Endothelial cell of umbilical vein (primary cell): ENCODE measurements around the gene AGBL5. TPM values are rescaled to one million over a fixed set of nuclear protein-coding genes. Genes with fewer than 3 reads are reported as not detected.

Experiments
- BruUV-seq: library from RNA; stranded (reverse); fragments of 400-500 nt; replicated peaks from 2 replicates; lab custom pipeline; 2021; lab: Mats Ljungman, UMichigan
- CTCF ChIA-PET: fragments of 300-600, 350-600 bp; sonication (Branson Sonifier 250); formaldehyde crosslinking; loops from one replicate; lab custom pipeline; 2021; ENCODE audit warnings: antibody characterized with exemption, inconsistent platforms; lab: Charles Lee
- POLR2A ChIA-PET: fragments of 300-600, 350-600 bp; sonication (Branson Sonifier 250); formaldehyde crosslinking; loops from one replicate; lab custom pipeline; 2021; ENCODE audit warnings: antibody characterized with exemption, inconsistent platforms; lab: Charles Lee
- DNase-seq: peaks from one replicate; pipeline ENCODE4 v3.0.0-alpha.2; 2011; ENCODE audit warnings: low read depth, low spot score
- FAIRE-seq: peaks from 2 replicates; lab custom pipeline; 2011; peaks lifted over from hg19 to GRCh38; lab: Jason Lieb, UNC
- H2AFZ ChIP-seq: 2 replicates; pipeline ENCODE4 v1.6.0; 2012; ENCODE audit warnings: low read depth, low read length, control low read depth, inconsistent platforms
- H3K27ac ChIP-seq: 2 replicates; pipeline ENCODE4 v1.5.1; 2011; ENCODE audit warnings: low read depth, mild to moderate bottlenecking, control low read depth, low read length, moderate library complexity; ENCODE audit not compliant: insufficient read depth
- H3K27me3 ChIP-seq, 2 experiments: 2 replicates each; pipeline versions ENCODE4 v1.6.0 to v1.6.1; 2011; ENCODE audit warnings: low read length in 2 of 2, mixed read lengths in 1 of 2; ENCODE audit not compliant: control insufficient read depth in 2 of 2, insufficient read depth in 2 of 2
- H3K36me3 ChIP-seq, 2 experiments: 2 replicates in 1 of 2; 3 replicates in 1 of 2; pipeline ENCODE4 v1.5.1; 2011; ENCODE audit warnings: low read length in 2 of 2, mild to moderate bottlenecking in 1 of 2, moderate library complexity in 1 of 2; ENCODE audit not compliant: control insufficient read depth in 2 of 2, insufficient read depth in 2 of 2; ENCODE audit errors: extremely low read depth in 1 of 2
- H3K4me1 ChIP-seq: 3 replicates; pipeline ENCODE4 v1.5.1; 2011; ENCODE audit warnings: mild to moderate bottlenecking, low read length; ENCODE audit not compliant: control insufficient read depth, insufficient read depth; ENCODE audit errors: extremely low read depth
- H3K4me2 ChIP-seq: 2 replicates; pipeline ENCODE4 v1.6.1; 2011; ENCODE audit warnings: low read length, control low read depth, mixed read lengths; ENCODE audit not compliant: insufficient read depth
- H3K4me3 ChIP-seq, 3 experiments: fragments of 200-600 bp in 1 of 3; sonication (generic), shearing (Covaris generic) in 1 of 3; replicated peaks in 1 of 3; 2 replicates each; pipeline ENCODE4 v1.5.1; 2011 to 2016; ENCODE audit warnings: control low read depth in 3 of 3, low read length in 3 of 3, mild to moderate bottlenecking in 2 of 3, inconsistent platforms in 1 of 3, low read depth in 1 of 3, moderate library complexity in 1 of 3; ENCODE audit not compliant: insufficient read depth in 1 of 3
- H3K79me2 ChIP-seq: 2 replicates; pipeline ENCODE4 v1.6.0; 2012; ENCODE audit warnings: low read length, inconsistent platforms; ENCODE audit not compliant: control insufficient read depth, insufficient read depth
- H3K9ac ChIP-seq: replicated peaks from 2 replicates; pipeline ENCODE3; 2011; ENCODE audit warnings: low read length, control low read depth; ENCODE audit not compliant: insufficient read depth; ENCODE audit errors: extremely low read depth
- H3K9me1 ChIP-seq: replicated peaks from 3 replicates; pipeline ENCODE4 v1.6.0; 2011; ENCODE audit warnings: mild to moderate bottlenecking, low read length; ENCODE audit not compliant: control insufficient read depth, insufficient read depth; ENCODE audit errors: extremely low read depth
- H3K9me3 ChIP-seq: replicated peaks from 2 replicates; pipeline ENCODE4 v1.5.1; 2012; ENCODE audit warnings: low read length, inconsistent platforms; ENCODE audit not compliant: control insufficient read depth, insufficient read depth
- H4K20me1 ChIP-seq: replicated peaks from 2 replicates; pipeline ENCODE3; 2011; ENCODE audit warnings: mild to moderate bottlenecking, low read length; ENCODE audit not compliant: control insufficient read depth, insufficient read depth; ENCODE audit errors: extremely low read depth
- EZH2 ChIP-seq: IDR thresholded peaks from 2 replicates; pipeline ENCODE4 v1.6.1; 2012; ENCODE audit warnings: borderline replicate concordance, low read depth, mild to moderate bottlenecking, moderate library complexity, low read length, inconsistent platforms; ENCODE audit not compliant: severe bottlenecking
- FOS ChIP-seq: IDR thresholded peaks from 2 replicates; pipeline ENCODE4 v1.6.1; 2011; ENCODE audit warnings: mild to moderate bottlenecking, low read length, moderate library complexity, borderline replicate concordance; ENCODE audit not compliant: insufficient read depth
- GATA2 ChIP-seq: IDR thresholded peaks from 2 replicates; pipeline ENCODE4 v1.7.0; 2011; ENCODE audit warnings: low read depth, mild to moderate bottlenecking, moderate library complexity, mixed read lengths, low read length; ENCODE audit not compliant: insufficient read length, insufficient read depth
- JUN ChIP-seq: IDR thresholded peaks from 2 replicates; pipeline ENCODE4 v1.6.1; 2011; ENCODE audit warnings: borderline replicate concordance, low read depth; ENCODE audit not compliant: insufficient read length, insufficient read depth
- MAX ChIP-seq: IDR thresholded peaks from 2 replicates; pipeline ENCODE4 v1.6.1; 2011; ENCODE audit not compliant: insufficient read depth, insufficient read length
- MYC ChIP-seq: IDR thresholded peaks from one replicate; pipeline ENCODE4 v1.6.1; 2011; ENCODE audit warnings: mild to moderate bottlenecking, low read depth, low read length
- POLR2A ChIP-seq: IDR thresholded peaks from 2 replicates; pipeline ENCODE4 v1.6.1; 2012; ENCODE audit warnings: low read depth, mild to moderate bottlenecking, control low read depth, low read length
- POLR2AphosphoS5 ChIP-seq: IDR thresholded peaks from 2 replicates; pipeline ENCODE4 v1.6.1; 2012; ENCODE audit warnings: low read depth, mild to moderate bottlenecking, control low read depth, low read length, moderate library complexity; ENCODE audit not compliant: insufficient read depth
- dilution Hi-C: fragments of 300-500 bp; cut with MboI; formaldehyde crosslinking; loops from one replicate; pipeline ENCODE4 v1.15.0; 2019; ENCODE audit warnings: low sequenced_read_pairs; ENCODE audit not compliant: extremely low pct_ligation_motif_present
- intact Hi-C: fragments of 100-400 bp; cut with micrococcal nuclease; formaldehyde crosslinking; loops from one replicate; pipeline ENCODE4 v1.10.0; 2022
- polyA plus RNA-seq, 4 experiments: library from polyadenylated mRNA; depleted of rRNA in 3 of 4; stranded (reverse) in 3 of 4; unstranded in 1 of 4; fragments of >200 nt; gene quantifications; 2 replicates each; pipeline versions ENCODE4 v1.2.1 to v1.2.3, GENCODE V29; 2011 to 2012; ENCODE audit warnings: missing spikeins in 1 of 4
- total RNA-seq: library from RNA; stranded (reverse); gene quantifications from 2 replicates; pipeline ENCODE4 v1.2.3, GENCODE V29; 2021
- TF ChIP-seq, protein P1 (sequence below), 2 donors: IDR thresholded peaks; 1 replicate in 1 of 2; 2 replicates in 1 of 2; pipeline ENCODE4 v1.5.1; 2011; ENCODE audit warnings: low read length in 2 of 2, mild to moderate bottlenecking in 2 of 2, moderate library complexity in 2 of 2, control low read depth in 1 of 2, inconsistent platforms in 1 of 2, low read depth in 1 of 2; ENCODE audit not compliant: insufficient read depth in 1 of 2; ENCODE audit errors: extremely low read depth in 1 of 2

AGBL5 gene
- total and polyA plus RNA-seq, 2 donors (not counting 3 experiments of a cell fraction or from before 2014, with no cell fraction given) = 28.2 to 41.9 TPM

DNA sequence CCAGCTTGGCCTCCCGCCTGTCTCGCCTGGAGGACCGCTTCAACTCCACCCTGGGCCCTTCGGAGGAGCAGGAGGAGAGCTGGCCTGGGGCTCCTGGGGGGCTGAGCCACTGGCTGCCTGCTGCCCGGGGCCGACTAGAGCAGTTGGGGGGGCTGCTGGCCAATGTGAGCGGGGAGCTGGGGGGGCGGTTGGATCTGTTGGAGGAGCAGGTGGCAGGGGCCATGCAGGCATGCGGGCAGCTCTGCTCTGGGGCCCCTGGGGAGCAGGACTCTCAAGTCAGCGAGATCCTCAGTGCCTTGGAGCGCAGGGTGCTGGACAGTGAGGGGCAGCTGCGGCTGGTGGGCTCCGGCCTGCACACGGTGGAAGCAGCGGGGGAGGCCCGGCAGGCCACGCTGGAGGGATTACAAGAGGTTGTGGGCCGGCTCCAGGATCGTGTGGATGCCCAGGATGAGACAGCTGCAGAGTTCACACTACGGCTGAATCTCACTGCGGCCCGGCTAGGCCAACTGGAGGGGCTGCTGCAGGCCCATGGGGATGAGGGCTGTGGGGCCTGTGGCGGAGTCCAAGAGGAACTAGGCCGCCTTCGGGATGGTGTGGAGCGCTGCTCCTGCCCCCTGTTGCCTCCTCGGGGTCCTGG lies 31.4 kb downstream of the AGBL5 start:
- H3K4me1 ChIP-seq = peaks cover 12% of the 10 kb centered on the region
- no peaks in the 10 kb centered on the region for H3K27me3 ChIP-seq
- H3K4me3 ChIP-seq = no peak overlapping the region
- H3K9ac ChIP-seq = no peak overlapping the region
- ChIA-PET CTCF (interaction anchor here (1.2 to 6.0 kb wide), 5 partner anchors 9 to 121 kb away, joined by 3 to 55 read pairs (median 27); partner anchors contain the start of genes AGBL5 and OST4), POLR2A (interaction anchor here (0.6 kb wide), 1 partner anchor 22 kb away, joined by 3 read pairs; no protein-coding TSS in a partner anchor)
- no peak for DNase-seq
- no peak for FAIRE-seq
- no peak overlapping the region for H3K27ac ChIP-seq
- TF ChIP-seq FOS = no peak
- TF ChIP-seq, protein P1, sequence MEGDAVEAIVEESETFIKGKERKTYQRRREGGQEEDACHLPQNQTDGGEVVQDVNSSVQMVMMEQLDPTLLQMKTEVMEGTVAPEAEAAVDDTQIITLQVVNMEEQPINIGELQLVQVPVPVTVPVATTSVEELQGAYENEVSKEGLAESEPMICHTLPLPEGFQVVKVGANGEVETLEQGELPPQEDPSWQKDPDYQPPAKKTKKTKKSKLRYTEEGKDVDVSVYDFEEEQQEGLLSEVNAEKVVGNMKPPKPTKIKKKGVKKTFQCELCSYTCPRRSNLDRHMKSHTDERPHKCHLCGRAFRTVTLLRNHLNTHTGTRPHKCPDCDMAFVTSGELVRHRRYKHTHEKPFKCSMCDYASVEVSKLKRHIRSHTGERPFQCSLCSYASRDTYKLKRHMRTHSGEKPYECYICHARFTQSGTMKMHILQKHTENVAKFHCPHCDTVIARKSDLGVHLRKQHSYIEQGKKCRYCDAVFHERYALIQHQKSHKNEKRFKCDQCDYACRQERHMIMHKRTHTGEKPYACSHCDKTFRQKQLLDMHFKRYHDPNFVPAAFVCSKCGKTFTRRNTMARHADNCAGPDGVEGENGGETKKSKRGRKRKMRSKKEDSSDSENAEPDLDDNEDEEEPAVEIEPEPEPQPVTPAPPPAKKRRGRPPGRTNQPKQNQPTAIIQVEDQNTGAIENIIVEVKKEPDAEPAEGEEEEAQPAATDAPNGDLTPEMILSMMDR (IDR thresholded peaks at IDR 0.05; ENCODE audit: extremely low read depth in 1 of 2, insufficient read depth in 1 of 2, low read depth in 1 of 2, low read length in 2 of 2) = no peak
- TF ChIP-seq EZH2 = no peak
- no peak for TF ChIP-seq MAX
- no peak for TF ChIP-seq POLR2A
- TF ChIP-seq JUN = no peak
- no peak for TF ChIP-seq POLR2AphosphoS5
- TF ChIP-seq MYC = no peak
- TF ChIP-seq GATA2 = no peak
- no peaks in the 10 kb centered on the region for H3K79me2 ChIP-seq
- BruUV-seq = no TSS peak
- intact Hi-C loops = no loop called here
- no peak overlapping the region for H3K4me2 ChIP-seq
- H3K36me3 ChIP-seq = no peaks in the 10 kb centered on the region
- no peaks in the 10 kb centered on the region for H3K9me3 ChIP-seq
- no peak overlapping the region for H2AFZ ChIP-seq
- H4K20me1 ChIP-seq = no peaks in the 10 kb centered on the region
- dilution Hi-C loops = no loop called here
- H3K9me1 ChIP-seq = no peaks in the 10 kb centered on the region
